GM15510 (cell line): ENCODE results near the gene C19orf33.

ENCODE experiments used
- POLR2A ChIP-seq: IDR thresholded peaks from 3 replicates; pipeline ENCODE4 v1.6.1; 2011; ENCODE audit warnings: borderline replicate concordance; ENCODE audit not compliant: insufficient read length; ENCODE audit errors: extremely low read depth

The C19orf33 gene

GRCh38 chr19:38274739-38275138 lies 29.3 kb upstream of the C19orf33 start:
- TF ChIP-seq POLR2A, result no peak

DNA sequence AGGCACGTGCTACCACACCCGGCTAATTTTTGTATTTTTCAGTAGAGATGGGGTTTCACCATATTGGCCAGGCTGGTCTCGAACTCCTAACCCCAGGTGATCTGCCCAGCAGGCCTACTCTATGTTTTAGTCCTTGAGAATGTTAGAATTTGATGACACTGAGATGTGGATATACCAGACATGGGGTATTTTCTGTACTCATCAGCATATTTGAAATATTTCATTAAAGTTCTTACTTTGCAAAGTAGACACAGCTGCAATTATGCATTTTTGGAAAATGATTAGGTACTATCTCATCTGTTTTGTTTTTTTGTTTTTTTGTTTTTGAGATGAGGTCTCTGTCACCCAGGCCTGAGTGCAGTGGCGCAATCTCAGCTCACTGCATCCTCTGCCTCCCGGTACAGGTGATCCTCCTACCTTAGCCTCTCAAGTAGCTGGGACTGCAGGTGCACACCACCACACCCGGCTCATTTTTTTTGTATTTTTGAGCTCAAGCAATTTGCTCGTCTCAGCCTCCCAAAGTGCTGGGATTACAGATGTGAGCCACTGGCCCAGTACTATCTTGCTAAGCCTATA lies 27.0 kb upstream of the C19orf33 start:
- no peak for TF ChIP-seq POLR2A

DNA sequence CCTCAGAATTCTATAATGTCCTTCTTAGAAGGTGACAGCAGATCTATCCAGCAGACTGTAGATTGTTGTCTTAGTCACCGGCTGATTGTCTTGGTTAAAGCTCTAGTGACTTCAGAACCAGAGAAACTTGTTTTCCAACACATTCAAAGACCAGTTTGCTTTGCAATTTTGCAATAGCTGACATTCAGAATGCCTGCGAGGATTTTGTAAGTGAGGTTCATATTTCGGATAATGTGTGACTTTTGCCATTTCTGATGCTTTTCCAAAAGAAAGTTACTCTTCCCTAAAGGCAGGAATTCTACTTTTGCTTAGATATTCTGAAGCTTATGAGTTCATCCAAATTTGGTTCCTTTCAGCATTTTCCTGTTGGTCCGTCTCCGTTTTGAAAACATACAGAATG lies 26.5 kb upstream of the C19orf33 start:
- no peak for TF ChIP-seq POLR2A

DNA sequence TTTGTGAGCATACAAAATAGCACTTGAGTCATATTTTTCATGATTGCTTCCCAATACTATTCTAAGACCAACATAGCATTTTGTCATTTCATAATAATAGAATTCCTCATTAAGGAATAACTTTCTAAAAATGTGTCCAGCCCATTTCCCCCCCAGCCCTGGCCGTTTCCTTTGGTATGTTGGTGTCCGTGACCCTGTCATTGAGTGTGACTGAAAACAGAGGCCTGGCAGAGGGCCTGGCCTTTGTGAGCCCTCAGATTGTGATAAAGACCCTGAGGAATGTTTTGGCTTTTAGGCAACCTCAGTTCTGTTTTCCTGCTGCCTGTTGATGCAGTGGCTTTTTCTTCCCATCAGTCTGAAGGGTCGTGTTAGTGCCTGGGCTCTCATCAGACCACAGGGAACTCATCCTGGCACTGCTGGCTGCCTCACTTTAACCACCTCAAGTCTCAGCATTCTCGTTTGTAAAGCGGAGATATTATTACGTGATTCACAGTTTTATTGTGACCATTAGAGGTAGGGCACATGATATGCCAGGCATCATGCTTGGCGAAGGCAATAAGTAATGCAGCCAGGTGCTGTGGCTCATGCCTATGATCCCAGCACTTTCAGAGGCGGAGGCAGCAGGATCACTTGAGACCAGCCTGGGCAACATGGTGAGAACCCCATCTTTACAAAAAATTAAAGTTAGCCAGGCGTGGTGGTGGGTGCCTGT lies 25.9 kb upstream of the C19orf33 start:
- no peak for TF ChIP-seq POLR2A

DNA sequence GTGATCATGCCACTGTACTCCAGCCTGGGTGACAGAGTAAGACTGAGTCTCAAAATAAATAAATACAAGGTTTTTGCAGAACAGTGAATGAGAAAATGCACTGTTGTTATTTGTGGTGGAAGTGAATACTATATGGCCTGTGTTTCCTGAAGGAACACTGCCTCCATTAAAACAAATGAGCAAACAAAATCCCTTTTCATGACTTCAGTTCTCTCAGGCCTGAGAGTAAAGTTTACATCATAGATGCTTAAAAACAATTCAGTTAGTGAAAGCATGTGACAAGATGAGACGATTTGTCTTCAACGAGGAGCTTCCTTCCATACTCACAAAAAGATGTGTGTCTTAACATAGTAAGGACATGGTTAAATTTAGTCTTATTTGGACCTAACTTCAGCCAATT lies 25.3 kb upstream of the C19orf33 start:
- TF ChIP-seq POLR2A, result no peak

DNA sequence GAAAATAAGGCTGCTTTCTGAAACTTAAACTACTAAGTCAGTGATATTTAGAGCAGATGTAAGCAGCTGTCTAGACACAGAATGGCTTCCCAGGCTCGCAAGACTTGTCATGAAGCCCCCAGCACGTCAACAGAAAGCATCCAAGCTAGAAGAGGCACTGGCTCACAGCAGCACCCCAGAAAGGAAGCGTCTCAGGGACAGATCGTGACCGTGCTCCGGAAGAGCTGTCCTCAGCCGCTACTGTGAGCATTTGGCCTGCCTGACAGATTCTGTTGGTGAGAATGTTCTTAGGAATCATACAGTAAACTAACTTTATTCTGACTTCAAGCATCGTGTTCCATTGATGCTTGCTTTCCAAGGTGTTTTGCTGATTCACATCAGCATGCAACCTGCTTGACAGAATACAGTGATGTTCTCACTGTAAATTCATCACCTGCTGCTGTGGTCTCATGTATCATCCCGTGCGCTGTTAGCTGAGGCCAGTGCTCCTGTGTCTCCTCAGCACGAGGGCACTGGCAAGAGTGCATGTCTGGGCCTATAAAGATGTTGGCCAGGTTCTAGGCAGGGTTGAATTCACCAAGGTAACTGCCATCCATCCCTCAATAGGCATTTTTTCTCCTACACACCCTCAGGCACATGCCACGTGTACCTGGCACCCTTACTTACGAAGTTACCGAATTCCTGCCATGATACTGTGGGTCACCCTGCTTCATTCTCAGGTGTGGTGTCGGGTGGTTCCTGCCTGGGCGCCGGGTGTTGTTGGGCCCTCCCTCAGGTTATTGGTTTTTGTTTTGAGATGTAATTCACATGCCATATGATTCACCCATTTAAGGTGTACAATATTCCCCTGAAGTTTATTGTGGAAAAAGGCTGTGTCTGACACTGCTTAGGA lies 23.8 kb upstream of the C19orf33 start:
- no peak for TF ChIP-seq POLR2A

DNA sequence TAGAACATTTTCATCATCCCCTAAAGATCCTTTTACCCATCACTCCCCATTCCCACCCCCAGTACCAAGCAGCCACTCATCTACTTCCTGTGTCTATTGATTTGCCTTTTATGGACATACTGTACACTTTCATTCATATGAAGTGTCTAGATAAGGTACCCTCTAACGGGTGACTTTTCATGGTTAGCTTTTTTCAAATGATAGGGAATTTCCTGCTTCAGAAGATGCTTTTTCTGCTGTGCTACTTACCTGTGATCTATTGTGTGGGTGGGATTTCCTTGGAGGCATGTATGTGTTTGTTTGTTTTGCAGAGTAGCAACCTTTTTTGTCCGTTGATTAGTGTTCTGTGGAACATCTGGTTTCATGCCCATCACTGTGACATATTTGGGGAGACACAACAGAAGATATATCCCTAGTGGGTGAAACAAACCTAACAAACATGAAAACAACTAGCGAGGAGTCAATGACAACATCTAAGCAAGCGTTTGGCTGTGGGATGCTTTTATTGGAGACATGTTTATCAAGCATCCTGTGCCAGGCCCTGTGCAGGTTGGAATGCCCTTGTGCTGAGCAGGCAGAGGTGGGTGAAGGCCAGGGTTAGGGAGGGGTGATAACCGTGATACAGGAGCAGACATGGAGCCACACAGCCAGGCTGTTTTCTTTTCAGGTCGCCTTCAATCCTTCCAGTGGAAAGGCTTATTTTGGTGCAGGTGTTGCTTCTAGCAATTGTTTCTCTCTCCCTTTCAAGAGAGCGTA lies 22.1 kb upstream of the C19orf33 start:
- no peak for TF ChIP-seq POLR2A

- TF ChIP-seq POLR2A, result no peak
These were observed 20.8 kb upstream of the C19orf33 start for GRCh38 chr19:38283271-38283670.

- no peak for TF ChIP-seq POLR2A
These were observed 19.6 kb upstream of the C19orf33 start for GRCh38 chr19:38284422-38284821.

GRCh38 chr19:38285567-38285966 lies 18.5 kb upstream of the C19orf33 start:
- TF ChIP-seq POLR2A, result no peak

DNA sequence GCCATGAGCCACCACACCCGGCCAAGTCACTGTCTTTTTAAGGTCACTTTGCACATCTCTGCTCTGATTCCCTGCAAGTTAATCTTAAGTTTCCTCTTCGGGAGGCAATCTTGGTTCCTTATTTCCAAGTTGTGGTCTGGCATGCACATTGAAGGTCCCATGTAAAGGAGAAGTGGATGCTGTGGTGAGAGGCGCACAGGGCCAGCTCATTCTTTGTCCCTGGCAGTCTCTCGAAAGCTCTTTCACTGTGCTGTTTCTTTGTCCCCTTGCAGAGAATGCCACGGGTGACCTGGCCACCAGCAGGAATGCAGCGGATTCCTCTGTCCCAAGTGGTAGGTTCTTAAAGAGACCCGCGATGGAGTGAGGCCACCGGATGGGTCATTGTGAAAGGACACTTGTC lies 16.4 kb upstream of the C19orf33 start:
- no peak for TF ChIP-seq POLR2A

- TF ChIP-seq POLR2A, result no peak
These were observed 15.8 kb upstream of the C19orf33 start for GRCh38 chr19:38288123-38288855.

DNA sequence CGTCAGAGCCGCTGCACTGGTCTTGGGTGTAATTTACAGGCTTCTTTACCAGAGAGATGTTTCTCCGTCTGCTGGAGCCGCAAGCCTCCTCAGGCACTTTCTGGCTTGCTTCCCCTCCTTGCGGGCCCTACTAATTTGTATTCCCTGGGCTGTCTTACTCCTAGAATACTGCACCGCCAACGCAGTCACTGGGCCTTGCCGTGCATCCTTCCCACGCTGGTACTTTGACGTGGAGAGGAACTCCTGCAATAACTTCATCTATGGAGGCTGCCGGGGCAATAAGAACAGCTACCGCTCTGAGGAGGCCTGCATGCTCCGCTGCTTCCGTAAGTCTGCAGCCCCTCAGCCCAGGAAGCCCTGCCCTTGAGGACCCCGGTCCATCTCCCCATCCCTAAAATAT lies 14.1 kb upstream of the C19orf33 start:
- TF ChIP-seq POLR2A, result no peak

- no peak for TF ChIP-seq POLR2A
These were observed 13.4 kb upstream of the C19orf33 start for GRCh38 chr19:38290631-38291147.

- no peak for TF ChIP-seq POLR2A
These were observed 12.2 kb upstream of the C19orf33 start for GRCh38 chr19:38291855-38292254.

DNA sequence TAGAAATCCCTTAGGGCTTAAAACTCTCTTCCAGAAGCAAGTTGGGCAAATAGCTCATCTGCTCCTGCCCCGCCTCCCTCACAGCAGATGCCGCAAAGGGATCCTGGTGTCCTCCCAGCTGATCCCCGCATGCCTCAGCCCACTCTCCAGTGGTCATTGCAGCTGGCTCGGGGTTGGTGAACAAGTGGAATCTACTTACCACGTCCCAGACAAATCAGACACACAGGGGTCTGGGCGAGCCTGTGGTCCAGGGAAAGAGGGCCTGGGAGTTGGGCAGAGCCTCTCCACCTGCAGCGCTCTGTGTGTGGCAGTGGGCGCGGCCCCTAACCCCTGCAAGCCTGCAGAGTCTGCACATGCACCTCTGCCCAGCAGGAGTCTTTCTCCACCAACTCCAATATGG lies 10.8 kb upstream of the C19orf33 start:
- TF ChIP-seq POLR2A, result no peak
